ENCODE data around the gene CECR2. TPM values are rescaled to one million over a fixed set of nuclear protein-coding genes. Genes with fewer than 3 reads are reported as not detected.

CECR2 gene
- total RNA-seq, 3 donors from 2014 or later: 0.32 to 0.66 (median 0.44) TPM

GRCh38 chr22:17578136-17578754 lies 209.0 kb downstream of the CECR2 start:
- H3K36me3 ChIP-seq: no peaks in the 10 kb centered on the region
- peak; percentile 56 to 62 for DNase-seq (ENCODE audit: low spot score in 2 of 2)
- TF ChIP-seq, protein P1, sequence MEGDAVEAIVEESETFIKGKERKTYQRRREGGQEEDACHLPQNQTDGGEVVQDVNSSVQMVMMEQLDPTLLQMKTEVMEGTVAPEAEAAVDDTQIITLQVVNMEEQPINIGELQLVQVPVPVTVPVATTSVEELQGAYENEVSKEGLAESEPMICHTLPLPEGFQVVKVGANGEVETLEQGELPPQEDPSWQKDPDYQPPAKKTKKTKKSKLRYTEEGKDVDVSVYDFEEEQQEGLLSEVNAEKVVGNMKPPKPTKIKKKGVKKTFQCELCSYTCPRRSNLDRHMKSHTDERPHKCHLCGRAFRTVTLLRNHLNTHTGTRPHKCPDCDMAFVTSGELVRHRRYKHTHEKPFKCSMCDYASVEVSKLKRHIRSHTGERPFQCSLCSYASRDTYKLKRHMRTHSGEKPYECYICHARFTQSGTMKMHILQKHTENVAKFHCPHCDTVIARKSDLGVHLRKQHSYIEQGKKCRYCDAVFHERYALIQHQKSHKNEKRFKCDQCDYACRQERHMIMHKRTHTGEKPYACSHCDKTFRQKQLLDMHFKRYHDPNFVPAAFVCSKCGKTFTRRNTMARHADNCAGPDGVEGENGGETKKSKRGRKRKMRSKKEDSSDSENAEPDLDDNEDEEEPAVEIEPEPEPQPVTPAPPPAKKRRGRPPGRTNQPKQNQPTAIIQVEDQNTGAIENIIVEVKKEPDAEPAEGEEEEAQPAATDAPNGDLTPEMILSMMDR (IDR thresholded peaks at IDR 0.05): no peak
- TF ChIP-seq POLR2A (IDR thresholded peaks at IDR 0.05): no peak
- TF ChIP-seq POLR2AphosphoS5 (IDR thresholded peaks at IDR 0.05): no peak
- H3K9me3 ChIP-seq: no peaks in the 10 kb centered on the region
- peak overlapping the region; percentile 34 to 43 for H3K27ac ChIP-seq
- intact Hi-C loops (cut with DNase I; ENCODE audit: low total_unique reads): no loop called here
- no peak overlapping the region for H3K4me3 ChIP-seq
- no peaks in the 10 kb centered on the region for H3K27me3 ChIP-seq
- no peaks in the 10 kb centered on the region for H3K4me1 ChIP-seq

- Histone ChIP-seq H3K36me3 (no peaks in the 10 kb centered on the region), H3K9me3 (no peaks in the 10 kb centered on the region), H3K4me1 (no peaks in the 10 kb centered on the region), H3K27ac (no peak overlapping the region), H3K4me3 (no peak overlapping the region), H3K27me3 (no peaks in the 10 kb centered on the region)
- intact Hi-C loops (cut with DNase I; ENCODE audit: low total_unique reads): no loop called here
- DNase-seq (ENCODE audit: low spot score in 2 of 2): no peak
- TF ChIP-seq POLR2AphosphoS5 (IDR thresholded peaks at IDR 0.05) (no peak), POLR2A (IDR thresholded peaks at IDR 0.05) (no peak)
- TF ChIP-seq, protein P1 (IDR thresholded peaks at IDR 0.05): no peak
Observed at GRCh38 chr22:17579535-17579981, 210.3 kb downstream of the CECR2 start.

- TF ChIP-seq POLR2A (IDR thresholded peaks at IDR 0.05) (no peak), POLR2AphosphoS5 (IDR thresholded peaks at IDR 0.05) (no peak)
- TF ChIP-seq, protein P1 (IDR thresholded peaks at IDR 0.05): no peak
- Histone ChIP-seq H3K27me3 (no peaks in the 10 kb centered on the region), H3K4me3 (no peak overlapping the region), H3K4me1 (no peaks in the 10 kb centered on the region), H3K36me3 (no peaks in the 10 kb centered on the region), H3K27ac (no peak overlapping the region), H3K9me3 (no peaks in the 10 kb centered on the region)
- no peak for DNase-seq (ENCODE audit: low spot score in 2 of 2)
- intact Hi-C loops (cut with DNase I; ENCODE audit: low total_unique reads): no loop called here
Observed at GRCh38 chr22:17580441-17581031, 211.3 kb downstream of the CECR2 start.

GRCh38 chr22:17581056-17581455 lies 211.8 kb downstream of the CECR2 start:
- H3K4me3 ChIP-seq: no peak overlapping the region
- no peaks in the 10 kb centered on the region for H3K27me3 ChIP-seq
- intact Hi-C loops (cut with DNase I; ENCODE audit: low total_unique reads): no loop called here
- TF ChIP-seq POLR2A (IDR thresholded peaks at IDR 0.05): no peak
- TF ChIP-seq POLR2AphosphoS5 (IDR thresholded peaks at IDR 0.05): no peak
- TF ChIP-seq, protein P1 (IDR thresholded peaks at IDR 0.05): no peak
- H3K36me3 ChIP-seq: no peaks in the 10 kb centered on the region
- no peaks in the 10 kb centered on the region for H3K9me3 ChIP-seq
- H3K27ac ChIP-seq: no peak overlapping the region
- DNase-seq (ENCODE audit: low spot score in 2 of 2): no peak
- no peaks in the 10 kb centered on the region for H3K4me1 ChIP-seq

DNA sequence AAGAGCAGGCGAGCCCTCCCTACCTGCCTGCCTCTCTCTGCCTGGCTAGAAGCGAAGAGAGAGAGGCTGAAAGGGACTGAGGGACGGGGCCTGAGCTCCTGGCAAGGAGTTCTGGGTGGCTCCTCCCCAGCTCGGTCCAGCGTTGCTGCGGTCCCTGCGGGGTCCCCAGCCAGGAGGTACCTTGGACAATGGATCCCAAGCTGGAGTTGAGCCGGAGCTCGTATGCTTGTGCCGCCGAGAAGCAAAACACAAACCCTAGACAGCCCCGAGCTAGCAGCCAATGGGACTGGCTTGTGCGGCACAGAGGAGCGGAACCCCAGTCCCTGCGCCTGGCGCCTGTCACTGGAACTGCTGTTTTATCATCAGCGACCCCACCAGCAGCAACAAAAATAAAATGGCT lies 212.4 kb downstream of the CECR2 start:
- Histone ChIP-seq H3K27ac (no peak overlapping the region), H3K9me3 (no peaks in the 10 kb centered on the region), H3K4me1 (no peaks in the 10 kb centered on the region), H3K27me3 (no peaks in the 10 kb centered on the region), H3K36me3 (no peaks in the 10 kb centered on the region), H3K4me3 (no peak overlapping the region)
- intact Hi-C loops (cut with DNase I; ENCODE audit: low total_unique reads): no loop called here
- DNase-seq (ENCODE audit: low spot score in 2 of 2): no peak
- TF ChIP-seq, protein P1 (IDR thresholded peaks at IDR 0.05): no peak
- TF ChIP-seq POLR2A (IDR thresholded peaks at IDR 0.05) (no peak), POLR2AphosphoS5 (IDR thresholded peaks at IDR 0.05) (no peak)

All from breast epithelium (tissue), 4 donors.